Stimulated activated CD4-positive, alpha-beta T cell treated with anti-CD3 and anti-CD28 coated beads, Interleukin-12 subunit alpha, Interleukin-12 subunit beta, amount 100 ng/mL, for 48 hours (primary cell): ENCODE data around the gene ME3.

ENCODE experiments used
- DNase-seq, 3 donors: peaks; one replicate each; pipeline ENCODE4 v3.0.0-alpha.2; 2020; ENCODE audit warnings: low read depth in 2 of 3, low spot score in 1 of 3

ME3 gene

DNA sequence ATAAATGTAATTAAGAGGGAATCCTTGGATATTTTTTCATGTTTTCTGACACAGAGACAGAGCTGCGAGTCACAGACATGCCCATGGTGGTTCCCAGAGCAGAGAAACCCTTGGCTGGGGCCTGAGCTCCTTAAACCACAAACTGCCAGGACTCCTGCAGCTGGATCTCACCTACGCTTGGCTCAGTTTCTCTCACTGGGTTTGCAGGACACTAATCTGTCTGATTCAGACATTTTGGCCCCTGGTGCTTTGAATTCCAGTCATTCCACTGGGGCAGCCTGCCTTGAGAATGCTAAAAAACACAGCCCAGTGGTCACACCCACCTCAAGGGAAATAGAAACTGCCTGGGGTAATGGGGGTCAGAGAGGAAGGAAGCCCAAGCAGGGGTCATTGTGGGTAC is 175.1 kb downstream of the ME3 start:
- no peak for DNase-seq

DNA sequence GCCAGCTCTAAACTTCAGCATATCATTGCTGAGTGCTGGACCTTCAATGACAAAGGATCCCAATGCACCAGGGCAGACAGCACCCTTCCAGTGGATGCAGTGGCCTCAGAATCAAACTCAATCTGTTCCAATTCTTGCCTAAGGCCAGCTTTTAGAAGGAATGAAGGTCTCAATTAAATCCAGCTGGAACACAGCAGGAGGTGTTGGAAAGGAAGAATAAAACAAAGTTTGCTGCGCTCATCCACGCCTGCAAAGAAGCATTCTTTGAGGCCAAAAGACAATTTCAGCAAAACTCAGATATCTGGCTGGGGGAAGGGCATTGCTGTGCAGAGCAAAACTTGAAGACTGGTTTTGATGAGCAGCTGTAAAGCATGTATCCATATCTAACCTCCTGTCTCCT is 177.1 kb downstream of the ME3 start:
- DNase-seq, result no peak

DNA sequence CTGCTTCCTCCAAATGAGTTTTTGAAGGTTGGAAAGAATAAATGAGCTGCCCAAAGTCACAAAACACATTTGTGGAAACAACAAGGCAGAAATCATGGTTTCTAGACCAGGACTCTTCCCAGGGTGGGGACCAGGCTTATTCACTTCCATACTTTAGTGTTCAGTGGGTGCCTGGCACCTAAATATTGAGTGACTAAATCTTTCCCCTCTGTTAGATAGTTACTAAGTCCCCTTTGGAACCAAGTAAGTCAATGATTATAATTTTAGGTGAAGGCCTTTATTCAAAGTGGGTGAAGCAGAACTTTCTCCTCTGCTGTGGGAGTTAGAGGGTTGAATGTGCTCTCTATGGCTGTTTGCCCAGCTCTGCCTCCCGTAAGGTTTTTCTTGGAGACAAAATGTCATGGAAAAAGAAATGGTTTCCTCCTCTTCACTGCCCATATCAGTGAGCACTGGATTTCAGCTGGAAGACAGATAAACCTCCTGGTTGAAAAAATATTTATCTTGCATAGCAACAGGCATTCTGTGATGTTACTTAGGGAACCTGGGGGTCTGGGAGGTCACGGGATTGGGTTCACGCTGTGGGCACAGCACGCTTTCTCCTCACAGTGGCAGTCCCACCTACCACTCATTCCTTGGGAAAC is 179.9 kb downstream of the ME3 start:
- DNase-seq, result no peak

DNA sequence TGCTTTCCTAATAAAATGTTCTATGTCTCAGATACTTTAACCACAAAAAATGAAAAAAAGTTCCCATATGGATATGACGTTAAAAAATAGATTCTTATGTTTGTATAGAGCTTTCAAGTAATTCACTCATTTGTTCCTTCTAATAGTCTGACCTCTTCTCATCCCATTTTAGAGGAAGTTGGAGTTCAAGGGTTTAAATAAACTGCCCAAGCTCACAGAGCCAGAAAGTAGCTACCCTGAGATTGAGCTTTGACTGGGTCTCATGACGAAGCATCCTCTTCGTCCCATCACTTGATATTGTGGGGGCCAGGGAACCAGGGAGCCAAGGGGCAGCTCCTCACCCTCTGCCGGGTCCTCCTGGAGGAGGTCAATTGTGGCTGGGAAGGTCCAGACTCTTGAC is 181.4 kb downstream of the ME3 start:
- no peak for DNase-seq

DNA sequence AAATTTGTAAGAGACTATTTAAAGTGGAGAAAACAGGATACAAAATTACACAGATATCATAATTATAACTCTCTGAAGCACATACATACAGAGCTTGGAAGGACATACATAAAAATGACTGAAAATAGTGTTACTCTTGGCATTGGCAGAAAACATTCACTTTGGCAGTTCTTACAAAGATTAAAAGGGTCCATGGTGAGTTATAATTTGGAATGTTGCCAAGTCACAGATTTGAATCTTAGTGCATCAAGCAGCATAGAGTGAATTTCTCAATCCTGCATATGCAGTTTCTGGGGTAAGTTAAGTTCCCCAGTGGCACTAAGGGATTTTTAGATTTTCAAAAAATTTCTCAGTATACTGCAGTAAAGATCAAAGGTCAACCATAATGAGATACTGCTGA is 181.8 kb downstream of the ME3 start:
- no peak for DNase-seq

DNA sequence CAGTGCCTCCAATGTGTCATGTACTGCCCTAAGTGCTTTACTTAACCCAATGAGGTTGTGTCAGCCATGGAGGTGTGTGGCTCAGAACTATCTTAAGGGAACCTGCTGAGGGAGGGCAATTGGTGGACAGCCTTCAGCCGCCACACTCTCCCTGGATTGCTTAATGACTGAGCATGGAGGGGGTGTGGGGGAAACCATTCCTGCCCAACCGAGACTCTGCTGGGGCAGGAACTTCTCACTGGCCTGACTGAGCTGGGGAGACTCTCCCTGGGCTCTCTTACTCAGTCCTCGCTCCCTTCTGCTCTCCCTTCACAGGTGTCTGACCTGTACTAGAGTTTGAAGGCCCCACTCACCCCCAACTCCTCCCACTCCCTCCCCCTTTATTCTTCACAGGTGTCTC is 183.0 kb downstream of the ME3 start:
- no peak for DNase-seq

DNA sequence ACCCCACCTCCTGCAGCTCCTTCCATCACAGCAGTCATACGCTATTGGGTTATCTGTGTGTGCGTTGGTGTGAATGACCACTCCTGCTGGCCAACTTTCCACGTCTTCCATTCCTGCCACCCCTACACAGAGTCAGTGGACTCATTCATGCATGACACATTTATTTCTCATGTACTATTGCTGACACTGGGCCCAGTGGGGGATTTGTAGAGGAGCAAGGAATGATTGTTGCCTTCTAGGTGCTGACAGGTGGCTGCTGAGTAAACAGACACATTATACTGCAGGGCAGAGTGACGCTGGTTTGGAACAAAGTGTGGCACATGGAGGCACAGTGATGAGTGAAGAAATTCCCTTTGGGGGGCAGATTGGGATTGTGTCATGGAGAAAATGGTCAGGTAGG is 183.9 kb downstream of the ME3 start:
- DNase-seq, result no peak

DNA sequence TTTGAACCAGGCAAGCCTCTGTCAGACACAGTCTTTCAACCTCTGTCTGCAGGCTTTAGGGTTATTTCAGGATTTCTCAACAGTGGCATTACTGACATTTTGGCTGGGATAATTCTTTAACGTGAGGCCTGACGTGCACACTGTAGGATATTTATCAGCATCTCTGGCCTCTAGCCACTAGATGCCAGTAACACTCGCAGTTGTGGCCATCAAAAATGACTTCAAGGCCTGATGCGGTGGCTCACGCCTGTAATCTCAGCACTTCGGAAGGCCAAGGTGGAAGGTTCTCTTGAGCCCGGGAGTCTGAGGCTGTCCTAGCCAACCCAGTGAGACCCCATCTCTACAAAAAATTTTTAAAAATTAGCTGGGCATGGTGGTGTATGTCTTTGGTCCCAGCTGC is 184.7 kb downstream of the ME3 start:
- DNase-seq, result no peak

DNA sequence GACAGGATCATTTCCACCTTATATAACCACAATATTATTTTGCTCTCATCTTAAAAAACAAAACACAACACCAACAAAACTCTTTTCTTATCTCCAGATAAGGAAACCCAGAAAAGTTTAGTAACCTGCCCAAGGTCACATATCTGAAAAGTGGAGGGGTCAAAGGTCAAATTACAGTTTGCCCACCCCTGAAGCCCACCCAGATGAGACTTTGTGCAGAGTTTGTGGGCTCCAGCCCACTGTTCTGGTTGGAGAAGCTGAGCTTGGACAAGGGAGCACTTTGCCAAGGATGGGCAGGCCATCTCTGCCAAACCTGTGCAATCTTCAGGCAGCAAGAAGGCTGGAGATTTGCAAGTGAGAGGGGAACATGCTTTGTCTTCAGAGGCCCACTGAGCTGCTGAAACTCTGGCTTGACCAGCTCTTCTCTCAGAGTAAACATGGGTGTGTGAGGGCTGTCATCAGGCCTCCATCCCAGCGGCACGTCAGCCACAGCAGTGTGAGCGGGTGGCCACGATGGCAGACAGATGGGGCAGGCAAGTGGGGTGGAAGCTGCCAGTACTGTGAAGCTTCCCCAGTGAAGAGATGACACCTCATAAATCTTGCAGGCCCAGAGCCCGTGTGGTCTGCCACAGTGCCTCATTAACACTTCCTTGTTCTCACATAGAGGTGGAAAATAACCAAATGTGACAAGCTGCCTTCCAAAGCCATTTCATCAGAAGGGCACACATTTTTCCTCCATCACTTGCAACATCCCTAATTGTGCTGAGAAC is 186.0 kb downstream of the ME3 start:
- no peak for DNase-seq

DNA sequence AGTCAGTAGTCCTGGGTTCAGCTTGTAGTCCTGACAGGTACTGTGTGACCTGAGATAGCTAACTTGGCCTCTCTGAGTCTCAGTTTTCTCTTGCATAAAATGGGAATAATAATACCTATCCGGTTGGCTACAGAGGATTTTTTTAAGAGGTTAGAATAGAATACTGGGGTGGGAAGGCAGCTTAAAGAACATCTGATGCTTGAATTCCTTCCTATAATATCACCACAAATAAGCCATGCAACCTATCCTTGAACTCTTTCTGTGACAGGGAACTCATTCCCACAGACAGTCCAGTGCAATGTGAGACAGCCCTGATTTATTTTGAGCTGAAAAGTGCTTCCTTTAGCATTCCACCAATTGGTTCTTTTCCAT is 187.6 kb downstream of the ME3 start:
- DNase-seq, result no peak

DNA sequence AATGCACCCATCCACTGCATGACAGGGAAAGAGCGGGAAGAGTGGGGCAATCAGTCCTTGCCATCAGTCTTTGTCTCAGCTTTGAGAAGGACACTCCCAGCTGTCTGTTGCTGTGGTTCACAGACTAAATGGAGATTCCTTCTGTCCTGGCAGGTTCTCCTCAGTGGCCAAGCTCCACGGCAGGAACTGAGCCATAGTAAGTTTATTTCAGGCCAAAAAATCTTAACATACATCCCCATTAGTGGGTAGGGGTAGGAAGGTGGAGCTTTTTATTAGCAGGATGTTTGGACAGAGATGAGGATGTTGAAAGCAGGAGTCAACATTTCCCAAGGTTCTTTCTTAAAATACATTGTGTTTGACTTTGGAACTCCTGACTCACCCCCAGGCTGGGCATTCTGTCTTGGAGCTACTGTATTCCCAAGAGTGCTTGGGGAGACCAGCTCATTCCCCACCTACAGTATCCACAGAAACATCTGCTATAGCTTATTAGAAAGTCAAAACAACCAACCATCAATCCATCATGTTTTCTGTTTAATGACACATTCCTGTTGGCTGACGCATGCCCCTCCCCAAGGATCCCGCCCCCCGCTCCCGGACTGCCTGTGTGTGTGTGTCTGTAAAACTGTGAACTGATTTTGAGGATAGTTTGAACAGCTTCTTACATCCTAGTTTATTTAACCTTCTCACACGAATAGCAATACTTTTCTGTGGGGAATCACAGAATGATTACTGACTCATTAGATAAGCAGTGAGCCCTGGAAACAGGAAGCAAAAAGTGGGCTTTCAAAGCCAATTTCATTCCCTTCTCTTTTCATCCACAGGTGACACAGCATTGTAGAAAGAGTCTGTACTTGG is 188.2 kb downstream of the ME3 start:
- no peak for DNase-seq

DNA sequence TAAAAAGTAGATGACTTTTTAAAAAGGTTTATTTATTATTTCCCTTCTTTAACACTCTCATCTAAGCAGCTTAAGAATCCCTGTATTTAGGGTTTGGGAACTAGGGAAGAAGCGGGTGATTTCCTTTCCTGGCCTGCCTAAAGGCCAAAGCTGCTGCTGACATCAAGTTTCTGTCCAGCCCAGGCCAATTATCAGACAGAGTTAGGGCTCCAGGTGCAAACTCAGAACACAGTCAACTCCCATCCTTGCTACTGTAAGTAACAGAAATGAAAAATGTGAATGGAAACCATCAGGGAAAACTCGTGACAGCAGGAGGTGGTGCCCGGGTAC is 188.8 kb downstream of the ME3 start:
- no peak for DNase-seq

DNA sequence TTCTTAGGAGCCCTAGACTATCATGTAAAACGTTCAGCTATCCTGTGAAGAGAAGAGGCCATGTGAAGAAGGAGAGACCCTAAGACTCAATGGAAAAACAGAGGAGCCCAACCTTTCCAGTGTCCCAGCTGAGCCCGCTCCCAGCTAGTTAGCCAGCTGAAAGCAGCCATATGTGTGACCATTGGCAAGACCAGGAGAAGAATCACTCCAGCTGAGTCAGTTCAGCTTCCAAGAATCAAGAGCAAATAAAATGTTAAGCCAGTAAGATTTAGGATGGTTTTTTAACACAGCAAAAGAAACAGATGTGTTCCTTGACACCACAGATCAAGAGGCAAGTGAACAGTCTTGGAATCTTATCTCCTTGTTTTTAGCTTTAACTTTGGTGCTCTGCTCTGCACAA is 189.7 kb downstream of the ME3 start:
- DNase-seq, result no peak

DNA sequence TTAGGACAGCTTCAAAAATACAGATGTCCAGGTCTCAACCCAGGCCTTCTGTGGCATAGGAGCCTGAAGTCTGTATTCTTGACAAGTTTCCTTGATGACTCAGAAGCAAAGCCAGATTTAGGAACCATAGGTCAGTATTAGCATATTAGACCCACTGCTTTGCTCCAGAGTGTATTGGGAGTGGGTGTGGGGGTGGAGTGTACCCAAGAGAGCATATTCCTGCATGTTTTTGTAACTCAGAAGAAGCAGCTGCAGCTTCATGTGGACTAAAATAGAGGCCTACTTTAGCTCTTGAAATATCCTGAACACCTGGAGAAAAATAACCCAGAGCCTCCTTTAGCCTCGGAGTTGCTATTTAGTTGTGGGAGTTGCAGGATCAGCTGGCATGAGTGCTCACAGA is 191.0 kb downstream of the ME3 start:
- no peak for DNase-seq

DNA sequence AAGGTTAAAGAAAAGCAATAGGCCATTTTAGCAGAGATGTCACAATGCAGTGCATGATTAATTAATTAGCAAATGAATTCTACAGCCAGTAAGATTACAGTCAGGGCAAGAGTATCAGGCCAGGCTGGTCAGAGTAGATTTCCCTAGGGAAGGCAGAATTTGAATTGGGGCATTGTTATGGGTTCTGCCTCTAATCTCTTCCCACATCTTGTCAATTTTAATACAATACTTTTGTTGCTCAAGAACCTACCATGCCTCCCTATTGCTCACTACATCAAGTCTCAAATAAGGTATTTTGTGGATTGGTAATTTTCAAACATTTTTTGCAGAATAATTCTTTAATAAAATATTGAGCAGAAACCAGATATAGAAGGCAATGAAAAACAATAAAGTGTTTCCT is 194.1 kb downstream of the ME3 start:
- no peak for DNase-seq

DNA sequence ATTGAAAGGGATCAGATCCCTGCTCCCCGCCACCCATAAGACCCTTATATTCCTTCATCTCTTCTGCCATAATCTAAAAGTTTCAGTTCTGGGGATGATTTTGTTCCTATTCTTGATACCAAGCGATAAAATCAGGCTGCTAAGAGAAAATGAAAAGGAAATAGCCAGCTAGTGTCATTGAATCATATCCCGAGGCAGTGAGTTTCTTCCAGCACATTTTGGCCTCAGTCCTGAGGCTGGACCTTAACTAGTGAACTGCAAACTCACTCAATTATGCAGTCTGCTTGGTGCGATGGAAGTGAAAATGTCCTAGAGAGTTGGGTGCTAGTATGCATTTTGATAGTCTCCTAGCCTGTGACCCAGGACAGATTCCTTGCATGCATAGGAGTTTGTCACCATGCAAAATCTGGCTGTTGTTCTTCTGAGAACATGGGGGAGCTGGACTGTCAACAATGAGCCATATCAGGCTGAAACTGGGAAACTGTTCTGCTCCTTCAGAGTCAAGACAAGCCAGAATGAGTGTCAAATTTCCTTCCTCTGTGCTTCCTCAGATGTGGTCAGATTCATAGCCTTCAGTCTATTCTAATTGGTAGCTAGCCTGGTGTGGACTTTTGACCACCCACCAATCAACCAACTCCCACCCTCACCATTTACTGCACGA is 194.8 kb downstream of the ME3 start:
- DNase-seq, result no peak

DNA sequence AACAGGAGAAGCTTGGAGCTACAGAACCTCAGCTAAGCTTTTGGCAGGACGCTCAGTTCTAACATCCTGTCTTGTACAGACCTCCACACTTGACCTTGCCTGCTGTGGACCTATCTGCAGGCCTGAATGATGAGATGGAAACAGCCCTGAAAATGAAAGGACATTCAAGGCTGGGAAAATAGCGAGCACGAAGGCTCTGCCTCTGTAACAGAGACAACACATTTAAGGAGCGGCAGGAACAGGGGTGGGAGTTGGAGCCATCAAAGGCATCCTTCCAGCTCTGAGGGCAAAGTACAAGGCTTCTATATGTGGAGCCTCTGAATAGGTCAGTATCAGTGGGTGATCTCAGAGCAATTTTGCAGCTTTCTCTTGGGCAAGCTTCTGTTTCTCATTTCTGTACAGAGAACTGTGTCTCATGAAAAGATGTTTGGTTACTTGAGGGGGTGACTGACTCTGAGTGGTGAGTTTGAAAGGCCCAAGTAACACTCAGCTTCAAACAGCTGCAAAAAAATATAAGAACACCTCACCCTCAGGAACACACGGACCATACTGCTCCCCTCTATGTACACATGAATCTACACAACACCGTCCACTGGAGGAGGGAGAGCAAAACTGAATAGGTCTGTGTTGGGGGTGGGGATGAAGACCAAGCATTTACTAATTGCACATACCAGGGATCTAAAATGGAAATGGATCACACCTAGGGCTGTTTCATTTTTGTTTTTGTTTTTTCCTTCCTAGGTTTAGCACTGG is 196.1 kb downstream of the ME3 start:
- no peak for DNase-seq

DNA sequence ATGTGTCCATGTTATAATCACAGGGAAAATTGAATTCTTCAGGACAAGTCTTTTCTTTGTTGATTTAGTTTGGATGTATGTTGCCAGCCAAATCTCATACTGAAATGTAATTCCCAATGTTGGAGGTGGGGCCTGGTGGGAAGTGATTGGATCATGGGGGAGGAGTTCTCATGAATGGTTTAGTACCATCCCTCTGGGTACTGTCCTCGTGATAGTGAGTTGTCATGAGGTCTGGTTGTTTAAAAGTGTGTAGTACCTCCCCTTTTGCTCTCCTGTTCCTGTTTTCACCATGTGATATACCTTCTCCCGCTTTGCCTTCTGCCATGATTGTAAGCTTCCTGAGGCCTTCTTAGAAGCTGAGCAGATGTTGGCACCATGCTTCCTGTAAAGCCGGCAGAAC is 197.4 kb downstream of the ME3 start:
- no peak for DNase-seq

DNA sequence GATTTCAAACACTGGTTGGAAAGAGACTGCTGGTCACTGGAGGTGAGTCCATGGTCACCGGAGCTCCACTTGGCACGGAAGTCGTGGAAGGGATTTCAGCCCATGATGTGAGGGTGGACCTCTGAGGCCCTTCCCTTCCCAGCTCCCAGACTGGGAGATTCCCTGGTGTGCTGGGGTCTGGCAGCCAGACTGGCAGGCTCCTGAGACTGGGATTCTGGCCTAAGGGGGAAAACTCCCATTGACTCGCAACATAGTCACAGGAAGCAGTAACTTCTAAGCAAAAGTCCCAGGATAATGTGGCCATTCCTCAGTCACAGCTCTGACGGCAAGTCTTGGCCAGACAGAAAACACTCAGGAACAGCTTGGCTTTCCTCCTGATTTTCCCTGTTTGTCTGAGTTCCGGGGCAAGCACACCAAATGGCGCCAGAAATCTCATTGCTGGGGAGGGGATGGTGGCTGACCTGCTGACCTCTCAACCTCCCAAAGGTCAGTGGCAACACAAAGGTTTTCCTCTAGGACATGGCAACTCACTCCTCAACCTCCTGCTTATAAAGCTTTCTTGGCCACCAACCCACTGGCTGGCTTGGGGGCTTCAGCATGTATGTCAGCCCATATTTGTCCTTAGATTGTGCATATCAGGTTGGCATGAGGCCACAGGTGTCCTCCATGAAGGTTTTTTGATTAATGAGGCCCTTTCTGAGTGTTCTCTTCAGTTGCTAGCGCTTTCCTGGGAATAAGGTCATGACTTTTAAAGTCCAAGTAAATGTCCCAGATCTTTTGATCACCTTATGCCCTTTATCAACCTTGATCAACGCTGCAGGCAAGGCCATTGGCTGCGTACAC is 198.2 kb downstream of the ME3 start:
- no peak for DNase-seq
